CD4-positive, alpha-beta T cell treated with Interleukin-6 for 4 hours (primary cell): ENCODE measurements around the gene NDUFS4.
"Not testable (repeated sequence)": the region's sequence is repeated elsewhere in the genome, so short reads cannot be mapped to it uniquely, and the experiment has no call there.

Experiments
- DNase-seq: peaks from one replicate; pipeline ENCODE4 v3.0.0-alpha.2; 2020; ENCODE audit warnings: mixed read lengths

The NDUFS4 gene

GRCh38 chr5:53575831-53576230 is 15.4 kb downstream of the NDUFS4 start:
- DNase-seq, result no peak

DNA sequence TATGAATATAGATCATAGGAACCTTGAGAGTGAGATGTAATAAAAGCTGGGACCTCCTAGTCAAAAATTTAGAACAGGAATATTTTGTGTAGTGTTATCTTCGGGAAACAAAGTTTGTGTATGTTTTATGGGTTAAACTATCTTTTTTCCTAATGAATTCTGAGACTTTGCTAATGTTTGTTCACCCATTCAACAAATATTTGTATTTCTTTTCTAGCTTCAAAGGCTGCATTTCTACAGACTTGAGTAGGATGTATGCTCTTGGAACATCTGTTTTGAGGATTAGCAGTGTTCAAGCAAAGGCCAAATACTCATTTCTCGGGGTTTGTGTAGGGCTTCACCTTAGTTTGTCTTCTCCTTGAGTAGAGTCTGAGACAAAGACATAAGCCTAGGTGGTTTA is 16.2 kb downstream of the NDUFS4 start:
- DNase-seq, result no peak

- no peak for DNase-seq
Measured at GRCh38 chr5:53578854-53579253, 18.4 kb downstream of the NDUFS4 start.

DNA sequence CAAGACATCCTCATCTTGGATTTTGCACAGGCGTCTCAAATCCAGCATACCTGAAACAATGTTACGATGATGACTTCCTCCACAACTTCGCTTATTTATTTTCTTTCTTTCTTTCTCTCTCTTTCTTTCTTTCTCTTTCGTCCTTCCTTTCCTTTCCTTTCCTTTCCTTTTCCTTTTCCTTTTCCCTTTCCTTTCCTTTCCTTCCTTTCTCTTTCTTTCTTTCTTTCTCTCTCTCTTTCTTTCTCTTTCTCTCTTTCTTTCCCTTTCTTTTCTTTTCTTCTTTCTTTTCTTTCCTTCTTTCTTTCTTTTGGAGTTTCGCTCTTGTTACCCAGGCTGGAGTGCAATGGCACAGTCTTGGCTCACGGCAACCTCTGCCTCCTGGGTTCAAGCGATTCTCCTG is 20.1 kb downstream of the NDUFS4 start:
- DNase-seq, result no peak

GRCh38 chr5:53582225-53582624 is 21.8 kb downstream of the NDUFS4 start:
- no peak for DNase-seq

DNA sequence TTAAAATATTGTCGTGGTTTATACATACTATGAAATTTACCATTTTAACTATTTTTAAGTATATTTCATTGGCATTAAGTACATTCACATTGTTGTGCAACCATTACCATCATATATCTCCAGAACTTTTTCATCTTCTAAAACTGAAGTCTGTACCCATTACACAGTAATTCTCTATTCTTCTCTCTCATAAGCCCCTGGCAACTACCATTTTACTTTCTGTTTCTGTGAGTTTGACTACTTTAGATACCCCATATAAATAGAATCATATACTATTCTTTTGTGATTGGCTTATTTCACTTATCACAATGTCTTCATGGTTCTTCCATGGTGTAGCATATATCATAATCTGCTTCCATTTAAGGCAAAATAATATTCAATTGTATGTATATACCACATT is 30.3 kb downstream of the NDUFS4 start:
- no peak for DNase-seq

DNA sequence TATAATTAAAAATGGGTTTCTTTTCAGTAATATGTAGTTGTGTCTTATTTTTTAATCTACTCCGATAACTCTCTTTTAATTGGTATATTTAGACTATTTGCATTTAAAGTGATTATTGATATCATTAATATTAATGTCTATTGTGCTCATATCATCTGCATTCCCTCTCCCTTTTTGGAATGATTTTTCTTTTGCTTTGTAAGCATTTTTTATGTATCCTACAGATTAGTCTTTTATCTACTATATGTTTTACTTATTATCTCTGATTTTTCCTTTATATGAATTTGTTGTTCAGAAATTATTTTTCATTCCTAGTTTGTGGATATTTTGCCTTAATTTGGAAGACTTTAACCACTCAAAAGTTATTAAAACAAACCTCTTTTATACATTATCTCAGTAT is 34.0 kb downstream of the NDUFS4 start:
- DNase-seq, result no peak

- DNase-seq, result no peak
Measured at GRCh38 chr5:53597894-53598293, 37.5 kb downstream of the NDUFS4 start.

- no peak for DNase-seq
Measured at GRCh38 chr5:53601570-53601969, 41.1 kb downstream of the NDUFS4 start.

DNA sequence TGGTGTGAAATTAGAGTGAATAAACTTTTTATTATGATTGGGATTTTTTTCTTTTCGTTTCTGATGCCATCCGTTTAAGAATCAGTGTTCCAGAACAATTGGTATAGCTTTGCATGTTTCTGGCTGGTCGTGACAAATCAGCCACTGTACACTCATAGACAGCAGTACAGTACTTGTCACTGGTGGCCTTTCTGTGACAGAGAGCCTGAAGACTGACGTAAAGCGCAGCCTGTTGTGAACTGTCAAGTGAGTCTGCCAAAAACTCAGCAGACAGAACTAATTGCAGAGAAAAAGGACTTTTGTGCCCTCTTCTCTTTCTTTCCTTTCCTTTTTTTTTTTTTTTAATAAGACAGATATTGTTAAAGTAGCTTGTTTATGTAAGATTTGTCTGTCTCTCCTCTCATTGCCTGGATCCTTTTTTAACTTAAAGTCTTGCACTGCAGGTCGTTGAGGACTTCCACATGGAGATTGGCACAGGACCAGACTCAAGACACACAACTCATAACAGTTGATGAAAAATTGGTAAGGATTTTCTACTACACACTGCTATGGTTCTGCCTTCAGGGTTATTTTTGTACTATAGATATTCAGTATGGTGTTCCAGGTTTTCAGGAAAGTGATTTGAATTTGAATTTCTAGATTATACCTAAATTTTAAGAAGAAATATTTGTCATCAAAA is 42.7 kb downstream of the NDUFS4 start:
- DNase-seq, result no peak

DNA sequence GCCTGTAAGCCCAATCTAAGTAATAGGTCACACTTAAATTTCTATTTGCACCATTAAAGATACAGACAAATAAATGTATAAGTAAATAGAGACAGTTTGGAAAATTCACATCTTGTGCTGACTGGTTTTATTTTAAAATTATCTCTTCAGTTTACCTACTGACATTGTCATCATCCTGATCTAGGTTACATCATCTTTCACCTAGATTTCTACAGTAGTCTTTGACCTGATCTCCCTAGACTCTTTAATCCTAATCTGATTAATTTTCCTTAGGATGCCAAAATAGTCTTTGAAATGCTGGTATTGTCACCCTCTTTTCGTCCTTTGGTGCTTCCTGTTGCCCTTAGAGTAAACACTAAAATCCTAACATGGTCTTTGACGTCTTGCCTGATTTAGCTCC is 43.9 kb downstream of the NDUFS4 start:
- DNase-seq, result no peak

DNA sequence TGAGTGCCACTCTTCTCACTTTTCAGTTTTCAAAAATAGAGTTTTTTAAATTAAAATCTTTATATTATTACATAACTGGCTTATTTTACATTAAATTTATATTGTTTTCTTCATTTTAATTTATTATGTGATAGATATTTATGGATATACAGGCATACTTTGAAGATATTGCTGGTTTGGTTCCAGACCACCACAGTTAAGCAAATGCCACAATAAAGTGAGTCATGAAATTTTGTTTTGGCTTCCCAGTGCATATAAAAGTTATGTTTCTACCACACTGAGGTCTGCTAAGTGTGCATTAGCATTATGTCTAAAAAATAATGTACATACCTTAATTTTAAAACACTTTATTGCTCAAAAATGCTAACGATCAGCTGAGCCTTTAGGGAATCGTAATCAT is 47.4 kb downstream of the NDUFS4 start:
- DNase-seq, result no peak

GRCh38 chr5:53608897-53609296 is 48.5 kb downstream of the NDUFS4 start:
- not testable (repeated sequence) for DNase-seq

DNA sequence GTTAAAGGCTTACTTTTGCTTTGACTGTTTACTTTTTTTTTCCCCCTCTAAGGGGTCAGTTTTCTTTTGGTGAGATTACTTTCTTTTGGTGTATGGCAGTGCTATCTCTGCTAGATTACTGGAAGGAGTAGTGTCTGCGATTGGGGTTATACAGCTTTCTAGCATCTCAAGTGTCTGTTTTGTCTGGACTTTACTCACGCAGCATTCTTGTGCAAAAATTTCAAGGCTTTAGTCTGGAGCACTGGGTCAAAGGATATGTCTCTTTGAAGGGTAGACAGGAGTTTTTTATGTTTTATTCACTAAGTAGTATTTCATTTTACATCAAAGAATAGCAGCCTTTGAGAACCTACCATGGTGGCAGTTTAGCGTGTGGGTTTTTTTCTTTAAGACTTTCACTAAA is 52.6 kb downstream of the NDUFS4 start:
- no peak for DNase-seq

GRCh38 chr5:53613536-53613935 is 53.1 kb downstream of the NDUFS4 start:
- no peak for DNase-seq

DNA sequence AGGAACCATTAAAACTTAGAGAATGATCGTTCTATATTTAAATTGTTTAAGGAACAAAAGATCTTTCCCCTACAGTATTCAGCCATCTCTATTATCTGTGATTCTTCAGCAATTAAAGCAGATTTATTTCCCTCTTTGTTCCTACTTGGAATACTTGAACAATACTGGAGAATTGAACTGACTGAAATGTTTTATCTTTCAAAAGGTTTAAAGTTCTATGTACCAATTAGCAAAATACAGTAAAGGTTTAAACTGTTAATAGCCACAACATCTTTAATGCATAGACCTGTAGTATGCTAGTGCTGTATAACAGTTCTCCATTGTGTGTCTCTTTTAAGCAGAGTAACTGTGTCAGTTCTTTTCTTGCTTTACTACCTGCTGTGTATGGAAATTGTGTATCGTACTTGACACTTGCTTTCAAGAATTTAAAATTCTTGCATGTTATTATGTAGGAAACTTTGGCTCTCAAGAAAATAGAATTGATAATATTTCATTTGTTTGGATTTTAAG is 54.0 kb downstream of the NDUFS4 start:
- DNase-seq, result no peak

GRCh38 chr5:53616939-53617549 is 56.6 kb downstream of the NDUFS4 start:
- no peak for DNase-seq

- DNase-seq, result no peak
Measured at GRCh38 chr5:53631251-53631650, 70.8 kb downstream of the NDUFS4 start.

DNA sequence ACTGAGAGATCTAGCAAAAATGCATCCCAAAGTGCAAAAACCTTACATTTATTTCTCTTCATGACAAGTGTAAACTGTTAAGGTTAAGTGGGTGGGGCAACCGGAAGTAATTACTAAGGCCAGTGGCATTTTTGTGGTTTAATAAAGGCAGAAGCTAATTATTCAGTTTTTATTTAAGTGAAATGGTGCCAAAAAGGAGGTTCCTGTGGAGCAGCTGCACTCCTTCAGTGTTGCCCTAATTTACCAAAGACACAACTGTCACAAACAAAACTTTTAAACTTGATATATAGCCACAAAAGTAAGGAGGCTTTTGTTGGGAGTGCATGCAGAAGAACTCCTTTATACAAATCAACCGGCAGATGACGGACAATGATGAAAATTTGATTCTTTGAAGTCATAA is 81.6 kb downstream of the NDUFS4 start:
- no peak for DNase-seq

GRCh38 chr5:53643445-53643844 is 83.0 kb downstream of the NDUFS4 start:
- DNase-seq, result no peak

DNA sequence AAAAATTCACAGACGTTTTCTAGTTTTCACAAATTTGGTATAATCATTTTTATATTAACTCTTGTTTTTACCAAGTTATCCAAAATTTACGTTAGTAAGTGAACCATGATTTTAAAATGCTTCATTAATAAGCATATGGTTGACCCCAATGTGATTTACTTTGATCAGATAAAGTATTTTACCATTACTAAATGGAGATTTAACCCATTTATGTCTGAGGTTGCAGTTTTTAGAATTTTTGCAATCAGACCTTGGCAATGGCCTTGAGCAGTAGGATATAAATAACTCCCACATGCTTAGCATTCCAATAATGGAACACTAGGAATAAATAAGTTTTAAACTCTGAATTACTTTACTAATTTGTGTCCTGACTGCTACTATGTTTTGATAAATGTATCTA is 84.6 kb downstream of the NDUFS4 start:
- no peak for DNase-seq

- no peak for DNase-seq
Measured at GRCh38 chr5:53649352-53649751, 88.9 kb downstream of the NDUFS4 start.

DNA sequence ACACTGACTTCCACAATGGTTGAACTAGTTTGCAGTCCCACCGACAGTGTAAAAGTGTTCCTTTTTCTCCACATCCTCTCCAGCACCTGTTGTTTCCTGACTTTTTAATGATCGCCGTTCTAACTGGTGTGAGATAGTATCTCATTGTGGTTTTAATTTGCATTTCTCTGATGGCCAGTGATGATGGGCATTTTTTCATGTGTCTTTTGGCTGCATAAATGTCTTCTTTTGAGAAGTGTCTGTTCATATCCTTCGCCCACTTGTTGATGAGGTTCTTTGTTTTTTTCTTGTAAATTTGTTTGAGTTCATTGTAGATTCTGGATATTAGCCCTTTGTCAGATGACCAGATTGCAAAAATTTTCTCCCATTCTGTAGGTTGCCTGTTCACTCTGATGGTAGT is 100.1 kb downstream of the NDUFS4 start:
- not testable (repeated sequence) for DNase-seq

GRCh38 chr5:53665313-53665712 is 104.9 kb downstream of the NDUFS4 start:
- not testable (repeated sequence) for DNase-seq

DNA sequence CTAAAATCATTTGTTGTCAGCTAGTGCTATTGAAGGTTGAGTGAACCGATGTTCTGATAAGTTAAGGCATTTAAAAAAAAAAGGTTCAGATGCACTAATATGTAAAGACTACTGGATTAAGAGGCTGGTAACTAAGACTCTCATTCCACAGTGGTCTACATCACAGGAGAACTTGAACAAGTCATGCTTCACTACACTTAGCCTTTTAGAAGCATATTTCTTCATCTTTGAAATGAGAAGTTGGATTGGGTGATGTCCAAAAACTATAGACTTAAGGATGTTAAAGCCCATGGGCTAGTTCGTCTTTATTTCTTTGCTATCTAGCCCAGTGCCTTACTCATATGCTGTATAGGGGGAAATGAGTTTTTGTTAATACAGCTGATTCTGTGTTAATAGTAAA is 107.2 kb downstream of the NDUFS4 start:
- no peak for DNase-seq
